ENCODE measurements around the gene DNAH1. TPM values are rescaled to one million over a fixed set of nuclear protein-coding genes. Genes with fewer than 3 reads are reported as not detected.

DNAH1 gene
- total and polyA plus RNA-seq, 2 of the 13 experiments (the other 11 are each of a cell fraction or from before 2014, with no cell fraction given): 0.64 to 3.5 TPM

- TF ChIP-seq ZNF503 (CRISPR knock-in tag; IDR thresholded peaks at IDR 0.05) (no peak), ZNF660 (CRISPR knock-in tag; IDR thresholded peaks at IDR 0.05; ENCODE audit: borderline replicate concordance, low read depth) (no peak), MAF1 (CRISPR knock-in tag; IDR thresholded peaks at IDR 0.05; ENCODE audit: borderline replicate concordance) (no peak), ZNF383 (CRISPR knock-in tag; IDR thresholded peaks at IDR 0.05; ENCODE audit: borderline replicate concordance) (no peak), XBP1 (CRISPR knock-in tag; IDR thresholded peaks at IDR 0.05) (no peak), POGK (CRISPR knock-in tag; conservative IDR thresholded peaks at IDR 0.05) (peak; percentile 40; the same call in 1 of the 2 replicates), PTBP1 (IDR thresholded peaks at IDR 0.05; ENCODE audit: low read depth, low read length, poor library complexity, severe bottlenecking) (no peak), ZFYVE20 (CRISPR knock-in tag; IDR thresholded peaks at IDR 0.05; ENCODE audit: borderline replicate concordance, low read depth) (0 out of 2 replicates have a peak, but pooled peaks have one; percentile 73), THAP9 (CRISPR knock-in tag; IDR thresholded peaks at IDR 0.05; ENCODE audit: borderline replicate concordance) (no peak; the same call in 1 of the 2 replicates), TAF15 (IDR thresholded peaks at IDR 0.05; ENCODE audit: low read depth, low read length, poor library complexity, severe bottlenecking) (no peak), HOXA9 (CRISPR knock-in tag; IDR thresholded peaks at IDR 0.05; ENCODE audit: borderline replicate concordance) (no peak), ZNF687 (CRISPR knock-in tag; IDR thresholded peaks at IDR 0.05) (peak; percentile 69), NR2F2 (IDR thresholded peaks at IDR 0.05; ENCODE audit: borderline replicate concordance, low read depth) (no peak), TAF1 (CRISPR knock-in tag; IDR thresholded peaks at IDR 0.05) (no peak), SKI (IDR thresholded peaks at IDR 0.05; ENCODE audit: partially characterized antibody) (peak; percentile 43), ZFX (CRISPR knock-in tag; IDR thresholded peaks at IDR 0.05; ENCODE audit: low read depth) (peak; percentile 86), THAP11 (CRISPR knock-in tag; IDR thresholded peaks at IDR 0.05) (no peak), TBP (CRISPR knock-in tag; IDR thresholded peaks at IDR 0.05) (no peak), ZNF720 (CRISPR knock-in tag; IDR thresholded peaks at IDR 0.05) (no peak)
These were observed 38.1 kb upstream of the DNAH1 start (continued) for GRCh38 chr3:52277972-52278509.
